ENCODE measurements around the gene TSN.

DNA sequence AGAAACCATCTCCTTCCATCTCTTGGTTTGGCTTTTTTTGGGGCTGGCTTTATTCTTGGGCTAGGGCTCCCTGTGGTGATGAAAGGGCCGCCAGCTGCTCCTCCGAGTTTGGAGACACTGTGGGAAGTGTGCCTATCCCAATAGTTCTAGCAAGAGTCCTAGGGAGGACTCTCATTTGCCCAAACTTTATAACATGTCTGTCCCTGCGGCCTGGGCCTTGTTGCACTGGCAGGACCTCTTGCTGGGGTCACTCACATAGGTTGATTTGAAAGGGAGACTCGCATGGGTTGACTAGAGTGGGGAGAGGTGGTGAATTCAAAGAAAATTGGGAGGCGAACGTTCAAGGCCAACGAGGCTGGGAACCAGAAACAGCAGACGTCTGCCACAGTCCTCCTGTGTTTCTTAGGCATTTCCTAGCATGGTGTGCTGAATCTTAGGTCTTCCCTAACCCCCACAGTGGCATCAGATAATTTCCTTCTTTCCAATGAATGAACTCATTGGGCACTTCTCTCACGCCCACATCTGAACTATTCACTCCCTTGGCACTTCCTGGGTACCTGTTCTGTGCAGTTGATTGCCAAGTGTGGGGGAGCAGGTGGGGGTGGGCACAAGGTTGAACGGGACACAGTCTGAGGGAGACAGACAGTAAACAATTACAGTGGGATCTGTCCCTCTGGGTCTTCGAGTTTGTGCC, 45.5 kb upstream of the TSN start:
- TF ChIP-seq SP1 (CRISPR knock-in tag; IDR thresholded peaks at IDR 0.05) (no peak), POLR2AphosphoS2 (IDR thresholded peaks at IDR 0.05; ENCODE audit: low read length) (no peak), HDAC2 (IDR thresholded peaks at IDR 0.05) (no peak), DIDO1 (tag; IDR thresholded peaks at IDR 0.05; ENCODE audit: low read depth) (no peak), JUNB (CRISPR knock-in tag; conservative IDR thresholded peaks at IDR 0.05) (no peak)
- TF ChIP-seq, protein P1, sequence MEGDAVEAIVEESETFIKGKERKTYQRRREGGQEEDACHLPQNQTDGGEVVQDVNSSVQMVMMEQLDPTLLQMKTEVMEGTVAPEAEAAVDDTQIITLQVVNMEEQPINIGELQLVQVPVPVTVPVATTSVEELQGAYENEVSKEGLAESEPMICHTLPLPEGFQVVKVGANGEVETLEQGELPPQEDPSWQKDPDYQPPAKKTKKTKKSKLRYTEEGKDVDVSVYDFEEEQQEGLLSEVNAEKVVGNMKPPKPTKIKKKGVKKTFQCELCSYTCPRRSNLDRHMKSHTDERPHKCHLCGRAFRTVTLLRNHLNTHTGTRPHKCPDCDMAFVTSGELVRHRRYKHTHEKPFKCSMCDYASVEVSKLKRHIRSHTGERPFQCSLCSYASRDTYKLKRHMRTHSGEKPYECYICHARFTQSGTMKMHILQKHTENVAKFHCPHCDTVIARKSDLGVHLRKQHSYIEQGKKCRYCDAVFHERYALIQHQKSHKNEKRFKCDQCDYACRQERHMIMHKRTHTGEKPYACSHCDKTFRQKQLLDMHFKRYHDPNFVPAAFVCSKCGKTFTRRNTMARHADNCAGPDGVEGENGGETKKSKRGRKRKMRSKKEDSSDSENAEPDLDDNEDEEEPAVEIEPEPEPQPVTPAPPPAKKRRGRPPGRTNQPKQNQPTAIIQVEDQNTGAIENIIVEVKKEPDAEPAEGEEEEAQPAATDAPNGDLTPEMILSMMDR (IDR thresholded peaks at IDR 0.05 in 2 of 3, conservative IDR thresholded peaks at IDR 0.05 in 1 of 3; ENCODE audit: insufficient read depth in 2 of 3, low read depth in 1 of 3, low read length in 3 of 3), result no peak
